HG02678 (cell line): Measurements from ENCODE around the gene RPL6.

Experiments
- ATAC-seq: cut with Tn5 transposase; IDR thresholded peaks from one replicate; pipeline ENCODE4 v1.9.1; 2021; ENCODE audit warnings: mild to moderate bottlenecking, moderate library complexity; ENCODE audit not compliant: unreplicated experiment

Gene RPL6

GRCh38 chr12:112380663-112381405 lies 28.6 kb downstream of the RPL6 start:
- no peak for ATAC-seq

- ATAC-seq = no peak
Measured at GRCh38 chr12:112375105-112375504, 34.3 kb downstream of the RPL6 start.

GRCh38 chr12:112374166-112374740 lies 35.2 kb downstream of the RPL6 start:
- ATAC-seq = no peak

GRCh38 chr12:112370868-112371510 lies 38.4 kb downstream of the RPL6 start:
- ATAC-seq = no peak

GRCh38 chr12:112370199-112370598 lies 39.2 kb downstream of the RPL6 start:
- ATAC-seq = no peak

GRCh38 chr12:112368856-112369255 lies 40.5 kb downstream of the RPL6 start:
- no peak for ATAC-seq

- no peak for ATAC-seq
Measured at GRCh38 chr12:112367965-112368364, 41.4 kb downstream of the RPL6 start.

- no peak for ATAC-seq
Measured at GRCh38 chr12:112362310-112362709, 47.1 kb downstream of the RPL6 start.

GRCh38 chr12:112361271-112361670 lies 48.1 kb downstream of the RPL6 start:
- no peak for ATAC-seq

GRCh38 chr12:112359290-112359689 lies 50.1 kb downstream of the RPL6 start:
- ATAC-seq = no peak

GRCh38 chr12:112357214-112357613 lies 52.2 kb downstream of the RPL6 start:
- no peak for ATAC-seq
